HepG2 (cell line): Measurements from ENCODE around the gene FOXK2. TPM values are rescaled to one million over a fixed set of nuclear protein-coding genes. Genes with fewer than 3 reads are reported as not detected.

Source experiments
- ATAC-seq: fragments of 200-7000 bp; cut with Tn5 transposase; 3 replicates; pipeline ENCODE4 v1.9.1; 2020; ENCODE audit warnings: mild to moderate bottlenecking, moderate library complexity
- BruUV-seq: library from RNA; stranded (reverse); fragments of 400-500 nt; replicated peaks from 2 replicates; lab custom pipeline; 2021; lab: Mats Ljungman, UMichigan
- CTCF ChIA-PET: fragments of 300-600 bp; formaldehyde crosslinking; extraction: SDS; loops from one replicate; lab custom pipeline; 2021; ENCODE audit warnings: low total read pairs, inconsistent platforms, low intra/inter-chr PET ratio; lab: Yijun Ruan, JAX
- POLR2A ChIA-PET: fragments of 350-600 bp; sonication (Branson Sonifier 250); formaldehyde crosslinking; loops from one replicate; lab custom pipeline; 2020; ENCODE audit warnings: antibody characterized with exemption, inconsistent platforms; lab: Yijun Ruan, JAX
- DNase-seq: peaks from one replicate; pipeline ENCODE4 v3.0.0-alpha.2; 2015; ENCODE audit warnings: low spot score
- FAIRE-seq: peaks from 3 replicates; lab custom pipeline; 2011; peaks lifted over from hg19 to GRCh38; lab: Jason Lieb, UNC
- H2AFZ ChIP-seq: one replicate; pipeline ENCODE4 v1.6.1; 2011; ENCODE audit warnings: low read length, inconsistent platforms
- H3K27ac ChIP-seq: fragments of 300-600 bp; 3 replicates; pipeline ENCODE4 v1.8.0; 2011; ENCODE audit warnings: mixed run types, mild to moderate bottlenecking, mixed read lengths, low read length, inconsistent platforms; ENCODE audit not compliant: insufficient read depth; ENCODE audit errors: extremely low read length
- H3K27me3 ChIP-seq, 2 experiments: fragments of 200-600 bp in 1 of 2; 2 replicates in 1 of 2; 3 replicates in 1 of 2; pipeline versions ENCODE4 v1.6.0 to v1.8.0; 2011; ENCODE audit warnings: low read length in 2 of 2, mild to moderate bottlenecking in 2 of 2, moderate library complexity in 2 of 2, inconsistent platforms in 1 of 2; ENCODE audit not compliant: insufficient read depth in 2 of 2, control insufficient read depth in 1 of 2
- H3K36me3 ChIP-seq, 2 experiments: fragments of 200-600 bp in 1 of 2; replicated peaks in 1 of 2; 2 replicates in 1 of 2; 3 replicates in 1 of 2; pipeline versions ENCODE4 v1.5.1 to v1.8.0; 2011; ENCODE audit warnings: low read length in 2 of 2, inconsistent platforms in 1 of 2; ENCODE audit not compliant: insufficient read depth in 2 of 2, control insufficient read depth in 1 of 2
- H3K4me1 ChIP-seq: 2 replicates; pipeline ENCODE4 v1.5.1; 2012; ENCODE audit warnings: low read length, inconsistent platforms; ENCODE audit not compliant: insufficient read depth
- H3K4me2 ChIP-seq: 2 replicates; pipeline ENCODE4 v1.6.0; 2011; ENCODE audit warnings: low read depth, low read length, inconsistent platforms
- H3K4me3 ChIP-seq, 3 experiments: fragments of 200-600 bp in 1 of 3; sonication (generic), shearing (Covaris generic) in 1 of 3; replicated peaks in 1 of 3; 2 replicates each; pipeline ENCODE4 v1.5.1; 2011 to 2016; ENCODE audit warnings: low read length in 3 of 3, inconsistent platforms in 2 of 3, low read depth in 2 of 3, mild to moderate bottlenecking in 2 of 3, control low read depth in 1 of 3, mixed read lengths in 1 of 3; ENCODE audit not compliant: insufficient read depth in 1 of 3
- H3K79me2 ChIP-seq: one replicate; pipeline ENCODE4 v1.6.1; 2011; ENCODE audit warnings: low read length, inconsistent platforms; ENCODE audit not compliant: insufficient read depth
- H3K9ac ChIP-seq: 2 replicates; pipeline ENCODE4 v1.6.0; 2011; ENCODE audit warnings: mild to moderate bottlenecking, low read depth, low read length, inconsistent platforms; ENCODE audit not compliant: insufficient read depth
- H3K9me3 ChIP-seq: 2 replicates; pipeline ENCODE4 v1.5.1; 2012; ENCODE audit warnings: mild to moderate bottlenecking, low read length
- H4K20me1 ChIP-seq: 2 replicates; pipeline ENCODE4 v1.6.0; 2011; ENCODE audit warnings: inconsistent platforms, mild to moderate bottlenecking, low read length, moderate library complexity; ENCODE audit not compliant: insufficient read depth
- HNRNPK ChIP-seq: fragments of 200-400 bp; formaldehyde crosslinking; IDR thresholded peaks from 2 replicates; pipeline ENCODE4 v1.6.1; 2018; ENCODE audit warnings: low read length, low read depth, moderate library complexity, mild to moderate bottlenecking; ENCODE audit not compliant: poor library complexity, severe bottlenecking
- PCBP2 ChIP-seq: fragments of 200-400 bp; formaldehyde crosslinking; optimal IDR thresholded peaks from 2 replicates; pipeline ENCODE3; 2018; ENCODE audit warnings: low read length, low read depth; ENCODE audit not compliant: poor library complexity, severe bottlenecking
- ZBTB38 ChIP-seq: sonication (generic); formaldehyde crosslinking; IDR thresholded peaks from 2 replicates; pipeline ENCODE4 v1.5.1; 2020; ENCODE audit warnings: mild to moderate bottlenecking, missing genetic modification reagents
- ZNF121 ChIP-seq: sonication (generic); formaldehyde crosslinking; IDR thresholded peaks from 2 replicates; pipeline ENCODE4 v1.5.0; 2020; ENCODE audit warnings: mild to moderate bottlenecking, missing genetic modification reagents
- ZNF441 ChIP-seq: sonication (generic); formaldehyde crosslinking; IDR thresholded peaks from 2 replicates; pipeline ENCODE4 v1.7.0; 2021; ENCODE audit warnings: missing genetic modification reagents, borderline replicate concordance
- ZNF550 ChIP-seq: sonication (generic); formaldehyde crosslinking; IDR thresholded peaks from 2 replicates; pipeline ENCODE4 v1.4.0; 2020; ENCODE audit warnings: mild to moderate bottlenecking, missing genetic modification reagents, borderline replicate concordance
- ZNF562 ChIP-seq: sonication (generic); formaldehyde crosslinking; IDR thresholded peaks from 2 replicates; pipeline ENCODE4 v1.8.0; 2022; ENCODE audit warnings: missing genetic modification reagents, borderline replicate concordance
- ZNF563 ChIP-seq: sonication (generic); formaldehyde crosslinking; IDR thresholded peaks from 2 replicates; pipeline ENCODE4 v1.8.0; 2022; ENCODE audit warnings: mild to moderate bottlenecking, moderate library complexity, missing genetic modification reagents
- WGBS: methylation state at CpG from one replicate; pipeline ENCODE4 v1.1.6; 2017; ENCODE audit warnings: low lambda C conversion rate; 5-methylcytosine and 5-hydroxymethylcytosine counted together
- in situ Hi-C: cut with HindIII; loops from 2 replicates; pipeline ENCODE4 v1.10.0; 2017; ENCODE audit warnings: low pct_unique_long_range_greater_than_20kb; ENCODE audit not compliant: extremely low pct_ligation_motif_present
- intact Hi-C: fragments of 100-400 bp; cut with micrococcal nuclease; formaldehyde crosslinking; loops from one replicate; pipeline ENCODE4 v1.10.0; 2022; ENCODE audit not compliant: unreplicated experiment
- polyA plus RNA-seq, 8 experiments: library from polyadenylated mRNA; depleted of rRNA in 3 of 8; stranded (reverse) in 7 of 8; unstranded in 1 of 8; fragments of >200 nt; fragmentation: Illumina TruSeq in 4 of 8; extraction: Trizol in 4 of 8; gene quantifications; 2 replicates each; pipeline versions ENCODE4 v1.2.1 to v1.2.3, GENCODE V29; 2011 to 2016; ENCODE audit warnings: low read depth in 4 of 8, missing spikeins in 1 of 8, mixed read lengths in 1 of 8; ENCODE audit not compliant: insufficient read depth in 1 of 8
- total RNA-seq, 5 experiments: library from RNA; depleted of rRNA; stranded (reverse); fragments of >200 nt; fragmentation: Illumina TruSeq; extraction: Trizol; gene quantifications; 2 replicates each; pipeline ENCODE4 v1.2.3, GENCODE V29; 2016; ENCODE audit warnings: low read depth in 1 of 5
- TF ChIP-seq, protein P1 (sequence below): sonication (generic); formaldehyde crosslinking; conservative IDR thresholded peaks from 2 replicates; pipeline ENCODE4 v1.4.0; 2020; ENCODE audit warnings: missing genetic modification reagents
- TF ChIP-seq, protein P2 (sequence below): sonication (generic); formaldehyde crosslinking; IDR thresholded peaks from 2 replicates; pipeline ENCODE4 v1.8.0; 2022; ENCODE audit warnings: missing genetic modification reagents, mild to moderate bottlenecking, borderline replicate concordance
- TF ChIP-seq, protein P3 (sequence below): sonication (generic); formaldehyde crosslinking; IDR thresholded peaks from 2 replicates; pipeline ENCODE4 v1.4.0; 2020; ENCODE audit warnings: mild to moderate bottlenecking, missing genetic modification reagents

FOXK2 gene
- total and polyA plus RNA-seq, 2 of the 13 experiments (the other 11 are each of a cell fraction or from before 2014, with no cell fraction given) = 67.1 to 67.2 TPM

DNA sequence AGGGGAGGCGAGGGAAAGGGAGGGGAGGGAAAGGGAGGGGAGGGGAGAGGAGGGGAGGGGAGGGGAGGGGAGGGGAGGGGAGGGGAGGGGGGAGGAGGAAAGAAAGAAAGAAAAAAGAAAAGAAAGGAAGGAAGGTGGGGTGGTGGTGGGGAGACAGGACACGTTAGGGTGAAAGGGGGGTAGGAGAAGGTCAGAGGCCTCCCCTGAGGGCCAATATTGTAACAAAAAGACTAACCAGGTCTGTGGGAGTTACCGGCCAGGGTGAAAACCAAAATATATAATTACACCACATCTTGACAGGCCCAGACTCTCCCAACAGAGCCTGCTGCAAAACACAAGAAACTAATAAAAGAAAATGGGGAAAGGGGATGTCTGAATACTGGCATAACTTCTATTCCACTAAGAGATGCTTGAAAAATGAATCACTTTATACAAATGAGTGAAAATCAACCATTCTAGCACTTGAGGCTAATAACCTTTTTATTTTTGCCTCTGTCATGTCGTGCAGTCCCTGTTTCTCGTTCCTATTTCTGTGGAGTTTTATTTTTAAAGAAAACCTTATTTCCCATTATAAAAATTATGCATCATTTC is 118.7 kb downstream of the FOXK2 start:
- DNase-seq = no peak
- H3K27ac ChIP-seq = no peak overlapping the region
- H3K9ac ChIP-seq = no peak overlapping the region
- no peak overlapping the region for H3K4me3 ChIP-seq
- FAIRE-seq = no peak
- peaks cover 92% of the 10 kb centered on the region for H3K79me2 ChIP-seq
- in situ Hi-C loops (no loop called here), intact Hi-C loops (no loop called here)
- POLR2A ChIA-PET = no interaction called here
- no TSS peak for BruUV-seq
- no peak overlapping the region for H2AFZ ChIP-seq
- H3K9me3 ChIP-seq = no peaks in the 10 kb centered on the region
- CTCF ChIA-PET = no interaction called here
- H3K4me2 ChIP-seq = no peak overlapping the region
- ATAC-seq = no peak
- H3K4me1 ChIP-seq = peaks cover 40% of the 10 kb centered on the region
- H4K20me1 ChIP-seq = peaks cover 42% of the 10 kb centered on the region
- H3K36me3 ChIP-seq = peaks cover 31 to 72% of the 10 kb centered on the region in 2 experiments
- H3K27me3 ChIP-seq = no peaks in the 10 kb centered on the region
- WGBS = 94% methylated on average over 5 of the region's 5 CpGs
- TF ChIP-seq ZNF121 (CRISPR knock-in tag) (no peak), PCBP2 (peak; percentile 96), HNRNPK (peak; percentile 42), ZBTB38 (no peak)

DNA sequence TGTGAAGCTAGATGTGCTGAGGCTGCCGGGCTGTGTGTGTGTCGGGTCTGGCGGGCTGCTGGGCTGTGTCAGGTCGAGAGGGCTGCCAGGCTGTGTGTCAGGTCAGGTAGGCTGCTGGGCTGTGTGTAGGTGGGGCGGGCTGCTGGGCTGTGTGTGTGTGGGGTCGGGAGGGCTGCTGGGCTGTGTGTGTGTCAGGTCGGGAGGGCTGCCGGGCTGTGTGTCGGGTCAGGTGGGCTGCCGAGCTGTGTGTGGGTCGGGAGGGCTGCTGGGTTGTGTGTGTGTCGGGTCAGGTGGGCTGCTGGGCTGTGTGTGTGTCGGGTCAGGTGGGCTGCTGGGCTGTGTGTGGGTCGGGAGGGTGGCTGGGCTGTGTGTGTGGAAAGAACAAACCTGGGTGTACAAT is 120.1 kb downstream of the FOXK2 start:
- WGBS = 92% methylated on average over 14 of the region's 14 CpGs
- H3K79me2 ChIP-seq = peaks cover 94% of the 10 kb centered on the region
- no peak for TF ChIP-seq ZNF441 (CRISPR knock-in tag)
- TF ChIP-seq, protein P1, sequence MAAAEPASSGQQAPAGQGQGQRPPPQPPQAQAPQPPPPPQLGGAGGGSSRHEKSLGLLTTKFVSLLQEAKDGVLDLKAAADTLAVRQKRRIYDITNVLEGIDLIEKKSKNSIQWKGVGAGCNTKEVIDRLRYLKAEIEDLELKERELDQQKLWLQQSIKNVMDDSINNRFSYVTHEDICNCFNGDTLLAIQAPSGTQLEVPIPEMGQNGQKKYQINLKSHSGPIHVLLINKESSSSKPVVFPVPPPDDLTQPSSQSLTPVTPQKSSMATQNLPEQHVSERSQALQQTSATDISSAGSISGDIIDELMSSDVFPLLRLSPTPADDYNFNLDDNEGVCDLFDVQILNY (CRISPR knock-in tag) = no peak
- TF ChIP-seq ZNF550 (CRISPR knock-in tag) = no peak
- TF ChIP-seq, protein P2, sequence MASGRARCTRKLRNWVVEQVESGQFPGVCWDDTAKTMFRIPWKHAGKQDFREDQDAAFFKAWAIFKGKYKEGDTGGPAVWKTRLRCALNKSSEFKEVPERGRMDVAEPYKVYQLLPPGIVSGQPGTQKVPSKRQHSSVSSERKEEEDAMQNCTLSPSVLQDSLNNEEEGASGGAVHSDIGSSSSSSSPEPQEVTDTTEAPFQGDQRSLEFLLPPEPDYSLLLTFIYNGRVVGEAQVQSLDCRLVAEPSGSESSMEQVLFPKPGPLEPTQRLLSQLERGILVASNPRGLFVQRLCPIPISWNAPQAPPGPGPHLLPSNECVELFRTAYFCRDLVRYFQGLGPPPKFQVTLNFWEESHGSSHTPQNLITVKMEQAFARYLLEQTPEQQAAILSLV (CRISPR knock-in tag) = 0 out of 2 replicates have a peak, but pooled peaks have one; percentile 27
- TF ChIP-seq, protein P3, sequence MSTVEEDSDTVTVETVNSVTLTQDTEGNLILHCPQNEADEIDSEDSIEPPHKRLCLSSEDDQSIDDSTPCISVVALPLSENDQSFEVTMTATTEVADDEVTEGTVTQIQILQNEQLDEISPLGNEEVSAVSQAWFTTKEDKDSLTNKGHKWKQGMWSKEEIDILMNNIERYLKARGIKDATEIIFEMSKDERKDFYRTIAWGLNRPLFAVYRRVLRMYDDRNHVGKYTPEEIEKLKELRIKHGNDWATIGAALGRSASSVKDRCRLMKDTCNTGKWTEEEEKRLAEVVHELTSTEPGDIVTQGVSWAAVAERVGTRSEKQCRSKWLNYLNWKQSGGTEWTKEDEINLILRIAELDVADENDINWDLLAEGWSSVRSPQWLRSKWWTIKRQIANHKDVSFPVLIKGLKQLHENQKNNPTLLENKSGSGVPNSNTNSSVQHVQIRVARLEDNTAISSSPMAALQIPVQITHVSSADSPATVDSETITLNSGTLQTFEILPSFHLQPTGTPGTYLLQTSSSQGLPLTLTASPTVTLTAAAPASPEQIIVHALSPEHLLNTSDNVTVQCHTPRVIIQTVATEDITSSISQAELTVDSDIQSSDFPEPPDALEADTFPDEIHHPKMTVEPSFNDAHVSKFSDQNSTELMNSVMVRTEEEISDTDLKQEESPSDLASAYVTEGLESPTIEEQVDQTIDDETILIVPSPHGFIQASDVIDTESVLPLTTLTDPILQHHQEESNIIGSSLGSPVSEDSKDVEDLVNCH (CRISPR knock-in tag) = no peak
- no peak for TF ChIP-seq ZNF562 (CRISPR knock-in tag)
- no peak for TF ChIP-seq ZNF563 (CRISPR knock-in tag)

More for the DNA sequence above, 120.1 kb downstream of the FOXK2 start:
- H3K9me3 ChIP-seq = no peaks in the 10 kb centered on the region
- BruUV-seq = no TSS peak
- H3K27me3 ChIP-seq = no peaks in the 10 kb centered on the region
- intact Hi-C loops (no loop called here), in situ Hi-C loops (no loop called here)
- H3K27ac ChIP-seq = no peak overlapping the region
- H3K4me1 ChIP-seq = peaks cover 44% of the 10 kb centered on the region
- H2AFZ ChIP-seq = no peak overlapping the region
- H3K4me3 ChIP-seq = no peak overlapping the region
- peak; percentile 41 for ATAC-seq
- H3K4me2 ChIP-seq = no peak overlapping the region
- DNase-seq = no peak
- ChIA-PET CTCF (no interaction called here), POLR2A (no interaction called here)
- peaks cover 44% of the 10 kb centered on the region for H4K20me1 ChIP-seq
- peaks cover 42 to 76% of the 10 kb centered on the region in 2 experiments for H3K36me3 ChIP-seq
- no peak overlapping the region for H3K9ac ChIP-seq
- no peak for FAIRE-seq
